DOHH2 (cell line): ENCODE measurements around the gene CMTM2.

Experiments used
- CTCF ChIP-seq: fragments of 200-600 bp; sonication (generic); IDR thresholded peaks from one replicate; pipeline ENCODE4 v1.5.1; 2014; ENCODE audit warnings: antibody characterized with exemption, mild to moderate bottlenecking, low read depth, low read length; ENCODE audit not compliant: poor library complexity, severe bottlenecking
- EZH2phosphoT487 ChIP-seq: fragments of 200-600 bp; sonication (generic); IDR thresholded peaks from 2 replicates; pipeline ENCODE4 v1.6.1; 2017; ENCODE audit warnings: borderline replicate concordance, mild to moderate bottlenecking, antibody characterized with exemption, low read length, moderate library complexity, mixed read lengths

GRCh38 chr16:66604376-66605176 lies 25.3 kb downstream of the CMTM2 start, which contains the start of gene CMTM3:
- TF ChIP-seq CTCF (peak; percentile 62), EZH2phosphoT487 (no peak)
